ENCODE data around the gene LAMA4.

LAMA4 gene

GRCh38 chr6:112096901-112097300, 157.5 kb downstream of the LAMA4 start:
- FAIRE-seq (no peak), DNase-seq (ENCODE audit: low spot score) (no peak)

- DNase-seq (ENCODE audit: low spot score) (no peak), FAIRE-seq (no peak)
Measured at GRCh38 chr6:112087916-112088315, 166.5 kb downstream of the LAMA4 start.

DNA sequence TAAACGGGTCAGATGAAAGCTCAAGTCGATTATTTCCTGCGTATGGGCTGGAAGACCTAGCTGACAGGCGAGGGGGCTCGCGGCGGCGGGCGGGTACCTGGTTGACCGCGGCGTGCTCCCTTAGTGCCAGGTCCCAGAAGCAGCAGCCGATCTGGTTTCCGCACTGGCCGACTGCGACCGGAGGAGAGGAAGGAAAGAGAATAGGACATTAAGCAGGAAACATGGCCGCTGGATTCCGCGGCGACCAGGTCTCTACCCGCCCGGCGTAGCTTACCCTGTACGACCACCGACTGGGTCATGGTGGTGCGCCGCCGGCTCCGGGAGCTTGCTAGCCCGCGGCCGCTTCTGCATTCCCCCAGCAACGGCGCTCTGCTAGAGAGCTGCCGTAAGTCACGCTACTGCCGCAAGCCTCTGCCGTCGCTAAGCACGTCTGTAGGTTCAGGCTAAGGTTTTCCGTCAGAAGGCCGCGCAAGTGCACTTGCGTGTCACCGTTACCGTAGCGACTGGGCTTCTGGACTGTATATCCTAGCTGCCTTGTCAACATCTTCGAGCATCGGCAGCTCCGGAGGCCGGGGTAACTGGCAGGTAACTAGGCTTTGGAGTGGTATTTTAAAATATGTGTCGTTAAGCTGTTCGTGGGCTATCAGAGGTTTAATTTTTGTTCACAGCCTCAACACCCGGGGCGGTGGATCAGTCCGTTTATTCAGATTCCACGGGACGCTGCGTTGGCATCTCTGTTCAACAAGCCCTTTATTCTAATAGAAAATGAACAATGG, 167.0 kb downstream of the LAMA4 start, which contains the start of the genes FAM229B and TUBE1:
FAM229B (plus strand) TSS at position 456 of the 776 bp plus-strand sequence. CDS start 11,693 bp downstream, outside the sequence.
TUBE1 (minus strand) TSS at position 347 of the 776 bp plus-strand sequence; CDS start at position 299, 48 bp downstream.
- FAIRE-seq: peak; percentile 60
- peak; percentile 90 for DNase-seq (ENCODE audit: low spot score)

GRCh38 chr6:112086744-112087135, 167.6 kb downstream of the LAMA4 start:
- FAIRE-seq: peak; percentile 68
- DNase-seq (ENCODE audit: low spot score): peak; percentile 40

DNA sequence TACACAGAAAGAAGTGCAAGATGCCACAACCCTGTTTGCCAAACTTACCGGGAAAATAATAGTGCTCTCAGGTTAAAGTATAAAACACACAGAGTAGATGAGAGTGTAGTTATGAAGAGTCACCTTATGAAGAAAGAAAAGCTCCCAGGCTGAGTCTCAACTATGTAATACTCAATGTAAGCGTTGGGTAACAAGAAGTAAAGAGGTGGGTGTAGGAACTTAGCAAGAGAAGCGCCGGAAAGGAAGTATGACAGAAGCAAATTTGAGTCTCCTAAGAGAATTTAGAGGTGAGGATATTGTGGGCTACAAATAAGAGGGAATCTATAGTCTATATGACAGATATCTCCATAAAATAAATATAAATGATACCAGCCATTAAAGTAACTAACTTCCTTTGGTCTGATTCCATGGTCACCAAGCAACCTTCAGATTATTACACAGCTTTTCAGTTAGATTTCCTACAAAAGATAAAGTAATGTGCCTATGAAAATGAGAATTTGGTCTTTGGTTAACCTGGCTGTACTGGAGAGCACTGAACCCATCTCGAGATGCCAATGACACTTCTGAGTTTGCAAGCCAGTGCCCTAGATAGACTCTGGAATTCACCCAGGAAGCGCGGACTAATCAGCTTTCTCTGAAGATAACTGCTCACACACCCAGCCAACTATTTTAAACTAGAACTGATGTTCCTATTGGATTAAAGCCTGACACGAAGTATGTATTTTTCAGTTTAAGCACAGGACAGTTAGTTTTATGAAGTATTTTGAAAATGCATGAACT, 168.9 kb downstream of the LAMA4 start:
- FAIRE-seq: no peak
- DNase-seq (ENCODE audit: low spot score): no peak

- no peak for DNase-seq (ENCODE audit: low spot score)
- FAIRE-seq: no peak
Measured at GRCh38 chr6:112081569-112081968, 172.8 kb downstream of the LAMA4 start.

- FAIRE-seq (no peak), DNase-seq (ENCODE audit: low spot score) (no peak)
Measured at GRCh38 chr6:112066606-112067005, 187.8 kb downstream of the LAMA4 start.

DNA sequence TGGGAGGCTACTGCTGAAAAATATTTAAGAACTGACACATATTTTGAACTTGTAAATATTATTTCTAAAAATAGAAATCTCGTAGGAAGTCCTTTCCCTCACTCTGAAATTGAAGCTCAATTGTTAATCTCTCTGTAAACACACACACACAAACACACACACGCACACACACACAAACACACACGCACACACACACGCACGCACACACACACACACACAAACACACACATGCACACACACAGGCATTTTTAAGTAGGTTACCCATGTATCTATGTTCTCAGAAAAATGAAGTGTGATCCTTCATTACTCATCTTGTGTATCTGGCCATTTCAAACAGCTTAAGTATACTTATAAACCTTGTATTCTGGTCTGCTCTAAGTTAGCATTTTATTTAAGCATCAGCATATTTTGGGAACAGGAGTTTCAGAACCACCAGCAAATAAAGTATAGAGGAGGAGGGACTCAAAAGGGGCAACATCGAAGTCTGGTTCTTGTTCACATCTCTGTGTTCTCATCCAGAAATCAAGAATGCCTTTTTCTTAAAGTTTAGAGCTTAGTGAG, 188.9 kb downstream of the LAMA4 start:
- FAIRE-seq: no peak

GRCh38 chr6:112062966-112063365, 191.4 kb downstream of the LAMA4 start:
- FAIRE-seq (no peak), DNase-seq (ENCODE audit: low spot score) (no peak)

More for the DNA sequence above, 188.9 kb downstream of the LAMA4 start:
- no peak for DNase-seq (ENCODE audit: low spot score)

DNA sequence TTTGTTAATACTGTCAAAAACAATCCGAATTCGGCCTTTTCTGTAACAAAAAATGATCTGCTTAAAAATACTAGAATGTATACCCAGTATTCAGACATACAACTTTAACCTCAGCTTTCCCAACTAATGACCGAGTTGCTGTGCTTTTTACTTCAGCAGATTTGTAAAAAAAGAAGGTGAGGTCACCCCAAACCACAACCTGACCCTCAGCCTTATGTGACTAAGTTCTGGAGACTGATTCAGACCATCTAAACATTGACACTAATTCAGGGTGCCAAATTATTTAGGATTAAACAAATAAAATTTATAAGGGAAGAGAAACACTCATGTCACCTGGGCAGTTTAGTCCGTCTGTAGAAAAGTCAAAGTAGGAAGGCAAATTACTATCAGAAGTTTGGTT, 192.8 kb downstream of the LAMA4 start:
- FAIRE-seq (no peak), DNase-seq (ENCODE audit: low spot score) (no peak)

Measured in RCC 7860 (cell line).